Stromal cell of bone marrow (primary cell): Measurements from ENCODE around the gene SEMA3D.
A peak's percentile ranks its signal among the peaks of the same experiment; 100 is the strongest.

Experiments used
- DNase-seq: peaks from one replicate; pipeline ENCODE4 v3.0.0-alpha.2; 2012; ENCODE audit warnings: low read depth

The SEMA3D gene

GRCh38 chr7:85186521-85187241 is at the start of gene SEMA3D:
TSS of gene SEMA3D (minus strand) at chr7:85187056. CDS start at chr7:85121891, 65,165 bp downstream.
- DNase-seq, result peak; percentile 37

GRCh38 chr7:85234730-85235129 is 47.9 kb upstream of the SEMA3D start:
- no peak for DNase-seq

GRCh38 chr7:85232068-85232467 is 45.2 kb upstream of the SEMA3D start:
- no peak for DNase-seq

GRCh38 chr7:85230623-85231022 is 43.8 kb upstream of the SEMA3D start:
- DNase-seq, result no peak

GRCh38 chr7:85229544-85229943 is 42.7 kb upstream of the SEMA3D start:
- no peak for DNase-seq

- DNase-seq, result no peak
These were observed 39.7 kb upstream of the SEMA3D start for GRCh38 chr7:85226361-85227085.

- DNase-seq, result no peak
These were observed 37.3 kb upstream of the SEMA3D start for GRCh38 chr7:85224171-85224570.

- DNase-seq, result no peak
These were observed 35.7 kb upstream of the SEMA3D start for GRCh38 chr7:85222522-85222921.

- no peak for DNase-seq
These were observed 34.9 kb upstream of the SEMA3D start for GRCh38 chr7:85221796-85222195.

GRCh38 chr7:85220651-85221050 is 33.8 kb upstream of the SEMA3D start:
- no peak for DNase-seq

GRCh38 chr7:85220023-85220422 is 33.2 kb upstream of the SEMA3D start:
- DNase-seq, result no peak

GRCh38 chr7:85217085-85217484 is 30.2 kb upstream of the SEMA3D start:
- DNase-seq, result no peak

GRCh38 chr7:85215098-85215497 is 28.2 kb upstream of the SEMA3D start:
- DNase-seq, result no peak

GRCh38 chr7:85213500-85213899 is 26.6 kb upstream of the SEMA3D start:
- no peak for DNase-seq

- no peak for DNase-seq
These were observed 18.9 kb upstream of the SEMA3D start for GRCh38 chr7:85205754-85206153.

- no peak for DNase-seq
These were observed 17.6 kb upstream of the SEMA3D start for GRCh38 chr7:85204496-85204895.

- DNase-seq, result no peak
These were observed 17.2 kb upstream of the SEMA3D start for GRCh38 chr7:85204061-85204460.

GRCh38 chr7:85201209-85201608 is 14.4 kb upstream of the SEMA3D start:
- no peak for DNase-seq

GRCh38 chr7:85196696-85197095 is 9.8 kb upstream of the SEMA3D start:
- no peak for DNase-seq

- no peak for DNase-seq
These were observed 4.5 kb upstream of the SEMA3D start for GRCh38 chr7:85191383-85191782.

- DNase-seq, result no peak
These were observed 754 bp downstream of the SEMA3D start for GRCh38 chr7:85186083-85186520.

GRCh38 chr7:85185424-85186082 is 1.3 kb downstream of the SEMA3D start:
- DNase-seq, result no peak
